PC-3 (cell line): ENCODE results near the gene ZNF862. TPM values are rescaled to one million over a fixed set of nuclear protein-coding genes. Genes with fewer than 3 reads are reported as not detected.

Experiments
- ATAC-seq: fragments of 200-7000 bp; cut with Tn5 transposase; 2 replicates; pipeline ENCODE4 v1.9.1; 2020; ENCODE audit warnings: mild to moderate bottlenecking, moderate library complexity
- BruUV-seq: library from RNA; stranded (reverse); fragments of 400-500 nt; replicated peaks from 2 replicates; lab custom pipeline; 2021; lab: Mats Ljungman, UMichigan
- CTCF ChIA-PET: fragments of 300-600 bp; sonication (Branson Sonifier 250); formaldehyde crosslinking; loops from one replicate; lab custom pipeline; 2022; ENCODE audit warnings: antibody characterized with exemption; lab: Charles Lee
- POLR2A ChIA-PET: fragments of 300-600 bp; sonication (Branson Sonifier 250); formaldehyde crosslinking; loops from one replicate; lab custom pipeline; 2022; ENCODE audit warnings: antibody characterized with exemption; ENCODE audit not compliant: unreplicated experiment; lab: Charles Lee
- DNase-seq: peaks from one replicate; pipeline ENCODE4 v3.0.0-alpha.2; 2015
- H2AFZ ChIP-seq: fragments of 300-600 bp; sonication (generic); 2 replicates; pipeline ENCODE4 v1.6.0; 2016; ENCODE audit warnings: antibody characterized with exemption, low read length
- H3F3A ChIP-seq: fragments of 300-600 bp; sonication (generic); one replicate; pipeline ENCODE4 v1.6.0; 2017; ENCODE audit warnings: antibody characterized with exemption, low read length, control low read depth, mild to moderate bottlenecking; ENCODE audit not compliant: unreplicated experiment
- H3K27ac ChIP-seq: fragments of 300-600 bp; sonication (generic); 2 replicates; pipeline ENCODE4 v1.5.1; 2016; ENCODE audit warnings: mild to moderate bottlenecking, low read length
- H3K27me3 ChIP-seq: fragments of 300-600 bp; sonication (generic); 2 replicates; pipeline ENCODE4 v1.6.1; 2016; ENCODE audit warnings: low read length, mixed read lengths
- H3K36me3 ChIP-seq: fragments of 300-600 bp; sonication (generic); 2 replicates; pipeline ENCODE4 v1.6.1; 2016; ENCODE audit warnings: low read depth, mixed run types, low read length, mixed read lengths
- H3K4me1 ChIP-seq: fragments of 300-600 bp; sonication (generic); 2 replicates; pipeline ENCODE4 v1.5.1; 2016; ENCODE audit warnings: low read length; ENCODE audit not compliant: insufficient read depth
- H3K4me2 ChIP-seq: fragments of 300-600 bp; sonication (generic); 2 replicates; pipeline ENCODE4 v1.6.0; 2016; ENCODE audit warnings: low read length
- H3K4me3 ChIP-seq: fragments of 300-600 bp; sonication (generic); 2 replicates; pipeline ENCODE4 v1.5.1; 2016; ENCODE audit warnings: mild to moderate bottlenecking, low read length, mixed read lengths
- H3K79me2 ChIP-seq: fragments of 300-600 bp; sonication (generic); 2 replicates; pipeline ENCODE4 v1.6.1; 2017; ENCODE audit warnings: low read length, mixed read lengths
- H3K9ac ChIP-seq: fragments of 300-600 bp; sonication (generic); 2 replicates; pipeline ENCODE4 v1.6.0; 2016; ENCODE audit warnings: mild to moderate bottlenecking, low read length
- H3K9me2 ChIP-seq: fragments of 300-600 bp; sonication (generic); replicated peaks from 2 replicates; pipeline ENCODE4 v1.6.1; 2016; ENCODE audit warnings: mixed run types, low read length, mixed read lengths
- H3K9me3 ChIP-seq: fragments of 300-600 bp; sonication (generic); 2 replicates; pipeline ENCODE4 v1.6.1; 2016; ENCODE audit warnings: low read length, mixed read lengths
- H4K20me1 ChIP-seq: fragments of 300-600 bp; sonication (generic); 2 replicates; pipeline ENCODE4 v1.6.1; 2016; ENCODE audit warnings: low read length, mixed read lengths
- CTCF ChIP-seq: fragments of 300-600 bp; sonication (generic); conservative IDR thresholded peaks from 2 replicates; pipeline ENCODE4 v1.5.1; 2017; ENCODE audit warnings: antibody characterized with exemption, low read depth, mild to moderate bottlenecking, low read length
- EZH2 ChIP-seq: fragments of 300-600 bp; sonication (generic); IDR thresholded peaks from one replicate; pipeline ENCODE4 v1.6.1; 2017; ENCODE audit warnings: antibody characterized with exemption, mild to moderate bottlenecking, low read length; ENCODE audit not compliant: unreplicated experiment
- EZH2phosphoT487 ChIP-seq: fragments of 300-600 bp; sonication (generic); IDR thresholded peaks from 2 replicates; pipeline ENCODE4 v1.6.1; 2018; ENCODE audit warnings: mild to moderate bottlenecking, antibody characterized with exemption, low read length, borderline replicate concordance
- intact Hi-C: fragments of 100-400 bp; cut with micrococcal nuclease; formaldehyde crosslinking; loops from 2 replicates; pipeline ENCODE4 v1.9.0; 2023
- total RNA-seq: library from RNA; depleted of rRNA; stranded (reverse); fragments of >200 nt; gene quantifications from 2 replicates; pipeline ENCODE4 v1.2.3, GENCODE V29; 2014

Gene ZNF862
- total RNA-seq, 1 experiment from 2014 or later, result 3.0 TPM

GRCh38 chr7:149836434-149836833 lies 1.7 kb upstream of the ZNF862 start:
- Histone ChIP-seq H3K9me2 (no peaks in the 10 kb centered on the region), H3K9me3 (no peaks in the 10 kb centered on the region), H3K4me3 (no peak overlapping the region), H3K4me1 (peaks cover 11% of the 10 kb centered on the region), H3K27ac (no peak overlapping the region), H3K36me3 (no peaks in the 10 kb centered on the region), H3K79me2 (peaks cover 12% of the 10 kb centered on the region), H2AFZ (no peak overlapping the region), H3K9ac (no peak overlapping the region), H4K20me1 (peaks cover 5% of the 10 kb centered on the region; the same call in 1 of the 2 replicates), H3K27me3 (no peaks in the 10 kb centered on the region; the same call in 1 of the 2 replicates), H3K4me2 (no peak overlapping the region), H3F3A (no peaks in the 10 kb centered on the region)
- ATAC-seq (no peak), DNase-seq (no peak)
- no TSS peak for BruUV-seq
- ChIA-PET POLR2A (no interaction called here), CTCF (no interaction called here)
- intact Hi-C loops, result loop anchor here (5.0 kb wide), 1 partner anchor 64 kb away; the partner anchor contains the start of gene ZNF467
- no peak for TF ChIP-seq CTCF
- no peak for TF ChIP-seq EZH2phosphoT487
- TF ChIP-seq EZH2, result no peak

GRCh38 chr7:149837564-149838223 lies 481 bp upstream of the ZNF862 start:
- H3K9ac ChIP-seq, result no peak overlapping the region
- H3K27ac ChIP-seq, result no peak overlapping the region
- BruUV-seq, result no TSS peak
- no peaks in the 10 kb centered on the region for H3K9me2 ChIP-seq
- peaks cover 12% of the 10 kb centered on the region for H3K79me2 ChIP-seq
- ATAC-seq (no peak), DNase-seq (no peak)
- H3K36me3 ChIP-seq, result no peaks in the 10 kb centered on the region
- no peaks in the 10 kb centered on the region for H3K9me3 ChIP-seq
- ChIA-PET CTCF (no interaction called here), POLR2A (no interaction called here)
- H3K4me3 ChIP-seq, result peak overlapping the region; percentile 84; the same call in 1 of the 2 replicates
- H3K4me1 ChIP-seq, result peaks cover 11% of the 10 kb centered on the region
- no peaks in the 10 kb centered on the region for H3K27me3 ChIP-seq
- intact Hi-C loops, result loop anchor here (1.0 to 5.0 kb wide), 2 partner anchors 36 to 65 kb away; partner anchors contain the start of genes ATP6V0E2 and ZNF467
- peak overlapping the region; percentile 81 for H2AFZ ChIP-seq
- H3F3A ChIP-seq, result no peaks in the 10 kb centered on the region
- peak overlapping the region; percentile 59 for H3K4me2 ChIP-seq
- H4K20me1 ChIP-seq, result peaks cover 5% of the 10 kb centered on the region; the same call in 1 of the 2 replicates
- no peak for TF ChIP-seq EZH2
- no peak for TF ChIP-seq EZH2phosphoT487

GRCh38 chr7:149838992-149839408 lies 825 bp downstream of the ZNF862 start:
- H3K79me2 ChIP-seq, result peaks cover 12% of the 10 kb centered on the region
- peaks cover 5% of the 10 kb centered on the region; the same call in 1 of the 2 replicates for H4K20me1 ChIP-seq
- H3K9ac ChIP-seq, result peak overlapping the region; percentile 82
- peak; percentile 22 for DNase-seq
- ATAC-seq, result peak; percentile 12
- H3K36me3 ChIP-seq, result no peaks in the 10 kb centered on the region
- no peaks in the 10 kb centered on the region for H3K27me3 ChIP-seq
- H3K9me2 ChIP-seq, result no peaks in the 10 kb centered on the region
- CTCF ChIA-PET, result no interaction called here
- peak overlapping the region; percentile 90 for H3K4me2 ChIP-seq
- peak overlapping the region; percentile 81 for H2AFZ ChIP-seq
- no peaks in the 10 kb centered on the region for H3F3A ChIP-seq
- TF ChIP-seq CTCF, result no peak
- TF ChIP-seq EZH2, result no peak
- no peak for TF ChIP-seq EZH2phosphoT487
- peak overlapping the region; percentile 84 for H3K4me3 ChIP-seq
- H3K4me1 ChIP-seq, result peaks cover 11% of the 10 kb centered on the region
- no peaks in the 10 kb centered on the region for H3K9me3 ChIP-seq
- no TSS peak for BruUV-seq
- intact Hi-C loops, result loop anchor here (1.0 to 5.0 kb wide), 2 partner anchors 34 to 67 kb away; partner anchors contain the start of genes ATP6V0E2 and ZNF467
- POLR2A ChIA-PET, result no interaction called here
- H3K27ac ChIP-seq, result no peak overlapping the region
